SK-N-SH (cell line): Measurements from ENCODE around the gene ZNF521.

Experiments used
- CHD2 ChIP-seq: fragments of 150-350 bp; IDR thresholded peaks from 2 replicates; pipeline ENCODE4 v1.6.1; 2018; ENCODE audit warnings: low read length; ENCODE audit not compliant: partially characterized antibody
- FOXM1 ChIP-seq: IDR thresholded peaks from 2 replicates; pipeline ENCODE4 v1.4.0; 2012; ENCODE audit warnings: low read depth, mild to moderate bottlenecking
- IRF3 ChIP-seq: fragments of 150-350 bp; IDR thresholded peaks from 2 replicates; pipeline ENCODE4 v1.6.1; 2016; ENCODE audit warnings: mild to moderate bottlenecking, low read depth, low read length
- JUND ChIP-seq: IDR thresholded peaks from 2 replicates; pipeline ENCODE4 v1.4.0; 2012
- MXI1 ChIP-seq: IDR thresholded peaks from 2 replicates; pipeline ENCODE4 v1.6.1; 2012; ENCODE audit warnings: mild to moderate bottlenecking, low read depth, low read length, improper control_type of control experiment
- NRF1 ChIP-seq: IDR thresholded peaks from 2 replicates; pipeline ENCODE4 v1.6.1; 2012; ENCODE audit warnings: low read depth, mild to moderate bottlenecking, low read length
- POLR2AphosphoS5 ChIP-seq: IDR thresholded peaks from 2 replicates; pipeline ENCODE4 v1.6.1; 2012; ENCODE audit warnings: low read depth, low read length
- REST ChIP-seq: IDR thresholded peaks from 2 replicates; pipeline ENCODE4 v1.6.1; 2012; ENCODE audit warnings: mild to moderate bottlenecking, low read depth, low read length, moderate library complexity
- SMC3 ChIP-seq: IDR thresholded peaks from 2 replicates; pipeline ENCODE4 v1.6.1; 2012; ENCODE audit warnings: low read depth, low read length, improper control_type of control experiment
- TAF1 ChIP-seq: IDR thresholded peaks from 2 replicates; pipeline ENCODE4 v1.6.1; 2012; ENCODE audit warnings: low read depth, mild to moderate bottlenecking, low read length, moderate library complexity, borderline replicate concordance
- TEAD4 ChIP-seq: IDR thresholded peaks from 2 replicates; pipeline ENCODE4 v1.4.0; 2012; ENCODE audit warnings: mild to moderate bottlenecking, borderline replicate concordance; ENCODE audit not compliant: insufficient read depth
- USF2 ChIP-seq: fragments of 150-350 bp; IDR thresholded peaks from 2 replicates; pipeline ENCODE4 v1.6.1; 2017; ENCODE audit warnings: antibody characterized with exemption, low read length, low read depth, borderline replicate concordance
- TF ChIP-seq, protein P1 (sequence below): fragments of 200-600 bp; sonication (generic); IDR thresholded peaks from 2 replicates; pipeline ENCODE4 v1.6.1; 2017; ENCODE audit warnings: antibody characterized with exemption, mild to moderate bottlenecking, moderate library complexity

DNA sequence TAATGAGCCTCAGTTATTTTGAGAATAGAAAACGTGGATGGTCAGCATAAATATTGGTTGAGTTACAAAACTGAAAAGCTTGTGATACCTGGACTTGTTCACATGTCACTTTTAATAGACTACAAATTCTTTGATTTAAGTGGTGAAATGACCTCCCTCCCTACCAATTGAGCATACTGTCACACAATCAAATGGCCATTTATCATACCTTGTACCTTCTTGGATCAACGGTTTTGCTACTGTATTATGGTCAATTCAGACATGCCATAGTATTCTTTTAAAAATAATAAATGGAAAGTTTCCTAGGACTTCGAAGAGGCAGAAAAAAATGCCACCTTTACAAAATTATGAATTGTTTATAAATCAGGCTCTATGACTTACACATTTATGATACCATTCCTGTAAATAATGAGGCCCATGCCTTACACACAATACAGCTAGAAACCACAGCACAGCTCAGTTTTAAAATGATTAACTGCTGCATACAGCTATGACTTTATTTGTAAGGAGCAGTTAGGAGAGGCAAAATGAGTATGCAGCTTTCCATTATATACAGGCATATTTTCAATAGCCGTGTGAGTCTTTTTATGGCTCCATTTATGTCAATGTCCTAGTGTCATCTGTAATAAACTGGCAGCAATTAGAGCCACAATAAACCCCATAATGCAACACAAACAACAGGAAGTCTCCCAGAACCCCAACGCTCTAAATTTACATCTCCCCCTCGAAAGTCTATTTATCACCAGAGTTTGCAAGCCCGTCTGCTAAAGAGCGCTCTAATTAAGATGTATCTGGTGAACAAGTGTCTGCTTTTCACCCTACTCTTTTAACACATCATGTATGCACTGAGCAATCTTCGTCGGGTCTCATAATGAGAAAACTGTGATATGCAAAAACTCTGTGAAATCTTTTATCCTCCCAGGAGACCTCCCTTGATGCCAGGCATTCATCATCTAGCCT, 176.1 kb downstream of the ZNF521 start:
- TF ChIP-seq, protein P1, sequence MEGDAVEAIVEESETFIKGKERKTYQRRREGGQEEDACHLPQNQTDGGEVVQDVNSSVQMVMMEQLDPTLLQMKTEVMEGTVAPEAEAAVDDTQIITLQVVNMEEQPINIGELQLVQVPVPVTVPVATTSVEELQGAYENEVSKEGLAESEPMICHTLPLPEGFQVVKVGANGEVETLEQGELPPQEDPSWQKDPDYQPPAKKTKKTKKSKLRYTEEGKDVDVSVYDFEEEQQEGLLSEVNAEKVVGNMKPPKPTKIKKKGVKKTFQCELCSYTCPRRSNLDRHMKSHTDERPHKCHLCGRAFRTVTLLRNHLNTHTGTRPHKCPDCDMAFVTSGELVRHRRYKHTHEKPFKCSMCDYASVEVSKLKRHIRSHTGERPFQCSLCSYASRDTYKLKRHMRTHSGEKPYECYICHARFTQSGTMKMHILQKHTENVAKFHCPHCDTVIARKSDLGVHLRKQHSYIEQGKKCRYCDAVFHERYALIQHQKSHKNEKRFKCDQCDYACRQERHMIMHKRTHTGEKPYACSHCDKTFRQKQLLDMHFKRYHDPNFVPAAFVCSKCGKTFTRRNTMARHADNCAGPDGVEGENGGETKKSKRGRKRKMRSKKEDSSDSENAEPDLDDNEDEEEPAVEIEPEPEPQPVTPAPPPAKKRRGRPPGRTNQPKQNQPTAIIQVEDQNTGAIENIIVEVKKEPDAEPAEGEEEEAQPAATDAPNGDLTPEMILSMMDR: no peak
- no peak for TF ChIP-seq FOXM1
- TF ChIP-seq TAF1: no peak
- no peak for TF ChIP-seq REST
- no peak for TF ChIP-seq TEAD4
- TF ChIP-seq NRF1: no peak
- TF ChIP-seq MXI1: no peak
- TF ChIP-seq CHD2: no peak
- no peak for TF ChIP-seq SMC3
- TF ChIP-seq JUND: no peak
- TF ChIP-seq IRF3: no peak
- no peak for TF ChIP-seq USF2
- TF ChIP-seq POLR2AphosphoS5: no peak
